Liver (tissue), 9 donors: ENCODE results near the gene NCK2. TPM values are rescaled to one million over a fixed set of nuclear protein-coding genes. Genes with fewer than 3 reads are reported as not detected.

Experiments used
- DNase-seq: peaks from one replicate; pipeline ENCODE4 v3.0.0-alpha.2; 2017; ENCODE audit warnings: low spot score
- H3K27ac ChIP-seq, 2 donors: one replicate each; pipeline ENCODE4 v1.7.0; 2013; ENCODE audit warnings: inconsistent platforms in 2 of 2, low read length in 2 of 2, control low read depth in 1 of 2, low read depth in 1 of 2, mild to moderate bottlenecking in 1 of 2
- H3K27me3 ChIP-seq, 4 donors: one replicate each; pipeline versions ENCODE4 v1.6.1 to v1.7.0; 2013; ENCODE audit warnings: low read length in 3 of 4, inconsistent platforms in 1 of 4, mild to moderate bottlenecking in 1 of 4, moderate library complexity in 1 of 4; ENCODE audit not compliant: control insufficient read depth in 4 of 4, insufficient read depth in 4 of 4
- H3K36me3 ChIP-seq, 4 donors: one replicate each; pipeline versions ENCODE4 v1.6.1 to v1.7.0; 2013; ENCODE audit warnings: low read length in 3 of 4, mild to moderate bottlenecking in 3 of 4, low read depth in 1 of 4, moderate library complexity in 1 of 4; ENCODE audit not compliant: control insufficient read depth in 4 of 4, insufficient read depth in 3 of 4
- H3K4me1 ChIP-seq, 4 donors: one replicate each; pipeline versions ENCODE4 v1.6.1 to v1.7.0; 2013; ENCODE audit warnings: low read length in 3 of 4, mild to moderate bottlenecking in 3 of 4, moderate library complexity in 1 of 4; ENCODE audit not compliant: control insufficient read depth in 4 of 4, insufficient read depth in 4 of 4
- H3K4me3 ChIP-seq, 3 donors: one replicate each; pipeline versions ENCODE4 v1.6.1 to v1.7.0; 2013; ENCODE audit warnings: low read length in 3 of 3, control low read depth in 1 of 3, low read depth in 1 of 3, mild to moderate bottlenecking in 1 of 3
- H3K9ac ChIP-seq, 2 donors: one replicate each; pipeline ENCODE4 v1.7.0; 2013; ENCODE audit warnings: low read length in 2 of 2, mild to moderate bottlenecking in 2 of 2, moderate library complexity in 2 of 2, control low read depth in 1 of 2, low read depth in 1 of 2
- H3K9me3 ChIP-seq, 4 donors: one replicate each; pipeline versions ENCODE4 v1.6.1 to v1.7.0; 2013; ENCODE audit warnings: low read length in 3 of 4; ENCODE audit not compliant: control insufficient read depth in 4 of 4
- EGR1 ChIP-seq, 2 donors: IDR thresholded peaks; 2 replicates each; pipeline ENCODE4 v1.6.1; 2016 to 2018; ENCODE audit warnings: antibody characterized with exemption in 2 of 2, low read depth in 2 of 2
- FOXA1 ChIP-seq: IDR thresholded peaks from 2 replicates; pipeline ENCODE4 v1.6.1; 2016; ENCODE audit warnings: antibody characterized with exemption
- FOXA2 ChIP-seq: IDR thresholded peaks from 2 replicates; pipeline ENCODE4 v1.6.1; 2016; ENCODE audit warnings: antibody characterized with exemption
- GABPA ChIP-seq, 2 donors: IDR thresholded peaks in 1 of 2; conservative IDR thresholded peaks in 1 of 2; 2 replicates each; pipeline ENCODE4 v1.6.1; 2016; ENCODE audit warnings: antibody characterized with exemption in 2 of 2, mild to moderate bottlenecking in 1 of 2, moderate library complexity in 1 of 2
- HNF4A ChIP-seq, 2 donors: conservative IDR thresholded peaks; 2 replicates each; pipeline ENCODE4 v1.6.1; 2016; ENCODE audit warnings: antibody characterized with exemption in 2 of 2, mild to moderate bottlenecking in 2 of 2
- HNF4G ChIP-seq: IDR thresholded peaks from 2 replicates; pipeline ENCODE4 v1.6.1; 2016; ENCODE audit warnings: antibody characterized with exemption
- JUND ChIP-seq, 2 donors: IDR thresholded peaks; 2 replicates each; pipeline ENCODE4 v1.6.1; 2016; ENCODE audit warnings: antibody characterized with exemption in 2 of 2
- NR2F2 ChIP-seq: IDR thresholded peaks from 2 replicates; pipeline ENCODE4 v1.6.1; 2016; ENCODE audit warnings: antibody characterized with exemption
- RAD21 ChIP-seq, 2 donors: IDR thresholded peaks; 2 replicates each; pipeline ENCODE4 v1.6.1; 2016; ENCODE audit warnings: antibody characterized with exemption in 2 of 2, mild to moderate bottlenecking in 2 of 2
- RXRA ChIP-seq, 2 donors: IDR thresholded peaks; 2 replicates each; pipeline ENCODE4 v1.6.1; 2017 to 2018; ENCODE audit warnings: antibody characterized with exemption in 2 of 2, mild to moderate bottlenecking in 1 of 2
- SP1 ChIP-seq: IDR thresholded peaks from 2 replicates; pipeline ENCODE4 v1.6.1; 2018; ENCODE audit warnings: antibody characterized with exemption, mild to moderate bottlenecking
- TAF1 ChIP-seq: conservative IDR thresholded peaks from 2 replicates; pipeline ENCODE4 v1.6.1; 2016; ENCODE audit warnings: antibody characterized with exemption, mild to moderate bottlenecking
- YY1 ChIP-seq: IDR thresholded peaks from 2 replicates; pipeline ENCODE4 v1.6.1; 2016; ENCODE audit warnings: antibody characterized with exemption, mild to moderate bottlenecking
- WGBS: extraction: QIAGEN DNeasy Blood & Tissue Kit; methylation state at CpG from one replicate; pipeline ENCODE4 v1.1.7; 2013; 5-methylcytosine and 5-hydroxymethylcytosine counted together
- polyA plus RNA-seq, 2 donors: library from polyadenylated mRNA; stranded (reverse) in 1 of 2; unstranded in 1 of 2; fragments of 200-250 nt in 1 of 2; fragments of >200 nt in 1 of 2; fragmentation: Nextera tagmentation in 1 of 2; extraction: Ambion mirVana in 1 of 2; gene quantifications; one replicate each; pipeline versions ENCODE4 v1.2.1 to v1.2.3, GENCODE V29; 2013 to 2015
- total RNA-seq, 2 donors: library from RNA; depleted of rRNA; stranded (reverse); fragments of >200 nt; gene quantifications; one replicate each; pipeline ENCODE4 v1.2.3, GENCODE V29; 2014
- TF ChIP-seq, protein P1 (sequence below): IDR thresholded peaks from 2 replicates; pipeline ENCODE4 v1.6.1; 2016; ENCODE audit warnings: antibody characterized with exemption
- TF ChIP-seq, protein P2 (sequence below): IDR thresholded peaks from 2 replicates; pipeline ENCODE4 v1.6.1; 2016; ENCODE audit warnings: antibody characterized with exemption
- TF ChIP-seq, protein P3 (sequence below): fragments of 150-350 bp; IDR thresholded peaks from 2 replicates; pipeline ENCODE4 v1.5.1; 2017; ENCODE audit warnings: improper control_type of control experiment, low read depth, low read length; ENCODE audit not compliant: missing input control
- TF ChIP-seq, protein P4 (sequence below): IDR thresholded peaks from 2 replicates; pipeline ENCODE4 v1.6.1; 2016; ENCODE audit warnings: antibody characterized with exemption
- TF ChIP-seq, protein P5 (sequence below): IDR thresholded peaks from 2 replicates; pipeline ENCODE4 v1.6.1; 2016; ENCODE audit warnings: antibody characterized with exemption, mild to moderate bottlenecking
- donor health status: healthy.
- donor health status: healthy.
- donor health status: healthy.
- donor health status: healthy.
- donor health status: healthy.

NCK2 gene
- total and polyA plus RNA-seq, 4 donors = 3.4 to 15.0 (median 10.7) TPM

DNA sequence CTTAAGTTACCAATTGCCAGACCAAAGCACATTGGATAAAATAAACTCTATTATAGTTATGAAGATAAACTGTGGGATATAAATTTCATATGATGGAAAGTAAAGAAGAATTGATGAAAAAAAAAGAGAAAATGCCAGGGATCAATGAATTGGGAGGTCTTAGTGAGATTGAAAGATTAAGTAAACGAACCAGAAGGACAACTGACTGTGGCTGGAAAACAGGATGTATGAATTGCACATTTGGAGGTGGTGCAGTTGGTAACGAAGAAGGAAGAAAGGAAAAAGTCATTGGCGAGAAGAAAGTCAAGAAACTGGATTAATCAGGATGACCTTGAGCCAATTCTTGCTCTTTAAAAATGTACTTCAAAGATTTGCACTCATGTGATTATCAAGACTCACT lies 166.7 kb downstream of the NCK2 start:
- Histone ChIP-seq H3K27ac (no peak overlapping the region), H3K9me3 (peaks cover 0 to 1% (median 0%) of the 10 kb centered on the region in 4 donors), H3K36me3 (no peaks in the 10 kb centered on the region), H3K27me3 (peaks cover 0 to 3% (median 0%) of the 10 kb centered on the region in 4 donors), H3K4me1 (no peaks in the 10 kb centered on the region), H3K4me3 (no peak overlapping the region), H3K9ac (no peak overlapping the region)
- 75% methylated on average over 3 of the region's 3 CpGs for WGBS
- no peak for TF ChIP-seq RAD21 (IDR thresholded peaks at IDR 0.05)
- TF ChIP-seq RXRA (IDR thresholded peaks at IDR 0.05) = no peak
- TF ChIP-seq FOXA2 = no peak
- TF ChIP-seq, protein P1, sequence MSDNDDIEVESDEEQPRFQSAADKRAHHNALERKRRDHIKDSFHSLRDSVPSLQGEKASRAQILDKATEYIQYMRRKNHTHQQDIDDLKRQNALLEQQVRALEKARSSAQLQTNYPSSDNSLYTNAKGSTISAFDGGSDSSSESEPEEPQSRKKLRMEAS = no peak
- no peak for TF ChIP-seq YY1
- TF ChIP-seq, protein P2, sequence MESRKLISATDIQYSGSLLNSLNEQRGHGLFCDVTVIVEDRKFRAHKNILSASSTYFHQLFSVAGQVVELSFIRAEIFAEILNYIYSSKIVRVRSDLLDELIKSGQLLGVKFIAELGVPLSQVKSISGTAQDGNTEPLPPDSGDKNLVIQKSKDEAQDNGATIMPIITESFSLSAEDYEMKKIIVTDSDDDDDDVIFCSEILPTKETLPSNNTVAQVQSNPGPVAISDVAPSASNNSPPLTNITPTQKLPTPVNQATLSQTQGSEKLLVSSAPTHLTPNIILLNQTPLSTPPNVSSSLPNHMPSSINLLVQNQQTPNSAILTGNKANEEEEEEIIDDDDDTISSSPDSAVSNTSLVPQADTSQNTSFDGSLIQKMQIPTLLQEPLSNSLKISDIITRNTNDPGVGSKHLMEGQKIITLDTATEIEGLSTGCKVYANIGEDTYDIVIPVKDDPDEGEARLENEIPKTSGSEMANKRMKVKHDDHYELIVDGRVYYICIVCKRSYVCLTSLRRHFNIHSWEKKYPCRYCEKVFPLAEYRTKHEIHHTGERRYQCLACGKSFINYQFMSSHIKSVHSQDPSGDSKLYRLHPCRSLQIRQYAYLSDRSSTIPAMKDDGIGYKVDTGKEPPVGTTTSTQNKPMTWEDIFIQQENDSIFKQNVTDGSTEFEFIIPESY = no peak
- no peak for TF ChIP-seq FOXA1
- no peak for TF ChIP-seq EGR1 (IDR thresholded peaks at IDR 0.05; ENCODE audit: low read depth in 2 of 2)
- TF ChIP-seq, protein P3, sequence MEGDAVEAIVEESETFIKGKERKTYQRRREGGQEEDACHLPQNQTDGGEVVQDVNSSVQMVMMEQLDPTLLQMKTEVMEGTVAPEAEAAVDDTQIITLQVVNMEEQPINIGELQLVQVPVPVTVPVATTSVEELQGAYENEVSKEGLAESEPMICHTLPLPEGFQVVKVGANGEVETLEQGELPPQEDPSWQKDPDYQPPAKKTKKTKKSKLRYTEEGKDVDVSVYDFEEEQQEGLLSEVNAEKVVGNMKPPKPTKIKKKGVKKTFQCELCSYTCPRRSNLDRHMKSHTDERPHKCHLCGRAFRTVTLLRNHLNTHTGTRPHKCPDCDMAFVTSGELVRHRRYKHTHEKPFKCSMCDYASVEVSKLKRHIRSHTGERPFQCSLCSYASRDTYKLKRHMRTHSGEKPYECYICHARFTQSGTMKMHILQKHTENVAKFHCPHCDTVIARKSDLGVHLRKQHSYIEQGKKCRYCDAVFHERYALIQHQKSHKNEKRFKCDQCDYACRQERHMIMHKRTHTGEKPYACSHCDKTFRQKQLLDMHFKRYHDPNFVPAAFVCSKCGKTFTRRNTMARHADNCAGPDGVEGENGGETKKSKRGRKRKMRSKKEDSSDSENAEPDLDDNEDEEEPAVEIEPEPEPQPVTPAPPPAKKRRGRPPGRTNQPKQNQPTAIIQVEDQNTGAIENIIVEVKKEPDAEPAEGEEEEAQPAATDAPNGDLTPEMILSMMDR = no peak
- no peak for TF ChIP-seq TAF1
- TF ChIP-seq, protein P4, sequence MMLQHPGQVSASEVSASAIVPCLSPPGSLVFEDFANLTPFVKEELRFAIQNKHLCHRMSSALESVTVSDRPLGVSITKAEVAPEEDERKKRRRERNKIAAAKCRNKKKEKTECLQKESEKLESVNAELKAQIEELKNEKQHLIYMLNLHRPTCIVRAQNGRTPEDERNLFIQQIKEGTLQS = no peak
- TF ChIP-seq HNF4G = no peak
- TF ChIP-seq JUND (IDR thresholded peaks at IDR 0.05) = no peak
- no peak for TF ChIP-seq NR2F2
- TF ChIP-seq HNF4A (conservative IDR thresholded peaks at IDR 0.05) = no peak
- no peak for TF ChIP-seq GABPA (IDR thresholded peaks at IDR 0.05 in 1 of 2, conservative IDR thresholded peaks at IDR 0.05 in 1 of 2)
- DNase-seq = no peak

DNA sequence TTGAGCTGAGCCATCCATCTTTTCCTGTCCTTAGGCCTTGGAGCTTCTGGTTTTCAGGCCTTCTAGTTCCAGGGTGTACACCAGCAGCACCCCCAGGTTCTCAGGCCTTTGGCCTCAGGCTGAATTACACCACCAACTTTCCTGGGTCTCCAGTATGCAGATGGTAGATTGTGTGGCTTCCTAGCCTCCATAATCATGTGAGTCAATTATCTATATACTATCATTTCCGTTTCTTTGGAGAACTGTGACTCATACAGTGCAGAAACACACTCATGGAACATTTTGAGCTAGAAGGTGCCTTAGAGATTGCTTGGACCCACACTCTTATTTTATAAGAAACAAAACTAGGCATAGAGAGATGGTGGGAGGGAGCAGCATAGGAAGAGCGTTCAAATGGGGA lies 167.4 kb downstream of the NCK2 start:
- no peak overlapping the region for H3K9ac ChIP-seq
- TF ChIP-seq FOXA2 (no peak), HNF4A (conservative IDR thresholded peaks at IDR 0.05) (no peak), NR2F2 (no peak), EGR1 (IDR thresholded peaks at IDR 0.05; ENCODE audit: low read depth in 2 of 2) (no peak), TAF1 (no peak), RXRA (IDR thresholded peaks at IDR 0.05) (no peak), FOXA1 (no peak), RAD21 (IDR thresholded peaks at IDR 0.05) (no peak), HNF4G (no peak), YY1 (no peak), JUND (IDR thresholded peaks at IDR 0.05) (no peak), GABPA (IDR thresholded peaks at IDR 0.05 in 1 of 2, conservative IDR thresholded peaks at IDR 0.05 in 1 of 2) (no peak), SP1 (no peak)
- TF ChIP-seq, protein P5, sequence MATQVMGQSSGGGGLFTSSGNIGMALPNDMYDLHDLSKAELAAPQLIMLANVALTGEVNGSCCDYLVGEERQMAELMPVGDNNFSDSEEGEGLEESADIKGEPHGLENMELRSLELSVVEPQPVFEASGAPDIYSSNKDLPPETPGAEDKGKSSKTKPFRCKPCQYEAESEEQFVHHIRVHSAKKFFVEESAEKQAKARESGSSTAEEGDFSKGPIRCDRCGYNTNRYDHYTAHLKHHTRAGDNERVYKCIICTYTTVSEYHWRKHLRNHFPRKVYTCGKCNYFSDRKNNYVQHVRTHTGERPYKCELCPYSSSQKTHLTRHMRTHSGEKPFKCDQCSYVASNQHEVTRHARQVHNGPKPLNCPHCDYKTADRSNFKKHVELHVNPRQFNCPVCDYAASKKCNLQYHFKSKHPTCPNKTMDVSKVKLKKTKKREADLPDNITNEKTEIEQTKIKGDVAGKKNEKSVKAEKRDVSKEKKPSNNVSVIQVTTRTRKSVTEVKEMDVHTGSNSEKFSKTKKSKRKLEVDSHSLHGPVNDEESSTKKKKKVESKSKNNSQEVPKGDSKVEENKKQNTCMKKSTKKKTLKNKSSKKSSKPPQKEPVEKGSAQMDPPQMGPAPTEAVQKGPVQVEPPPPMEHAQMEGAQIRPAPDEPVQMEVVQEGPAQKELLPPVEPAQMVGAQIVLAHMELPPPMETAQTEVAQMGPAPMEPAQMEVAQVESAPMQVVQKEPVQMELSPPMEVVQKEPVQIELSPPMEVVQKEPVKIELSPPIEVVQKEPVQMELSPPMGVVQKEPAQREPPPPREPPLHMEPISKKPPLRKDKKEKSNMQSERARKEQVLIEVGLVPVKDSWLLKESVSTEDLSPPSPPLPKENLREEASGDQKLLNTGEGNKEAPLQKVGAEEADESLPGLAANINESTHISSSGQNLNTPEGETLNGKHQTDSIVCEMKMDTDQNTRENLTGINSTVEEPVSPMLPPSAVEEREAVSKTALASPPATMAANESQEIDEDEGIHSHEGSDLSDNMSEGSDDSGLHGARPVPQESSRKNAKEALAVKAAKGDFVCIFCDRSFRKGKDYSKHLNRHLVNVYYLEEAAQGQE = no peak
- TF ChIP-seq, protein P4 = no peak
- TF ChIP-seq, protein P1 = no peak
- TF ChIP-seq, protein P2 = no peak
- TF ChIP-seq, protein P3 = no peak
- no peaks in the 10 kb centered on the region for H3K4me1 ChIP-seq
- H3K36me3 ChIP-seq = no peaks in the 10 kb centered on the region
- WGBS = 89% methylated on average over 2 of the region's 2 CpGs
- H3K4me3 ChIP-seq = no peak overlapping the region
- DNase-seq = no peak
- H3K27me3 ChIP-seq = peaks cover 0 to 3% (median 0%) of the 10 kb centered on the region in 4 donors
- H3K9me3 ChIP-seq = peaks cover 0 to 1% (median 0%) of the 10 kb centered on the region in 4 donors
- H3K27ac ChIP-seq = no peak overlapping the region
